NCI-H345 treated with DMSO at 0.1 percent for 48 hours (cell line): Measurements from ENCODE around the gene LMOD1.
"Not testable (repeated sequence)": the region's sequence is repeated elsewhere in the genome, so short reads cannot be mapped to it uniquely, and the experiment has no call there.

ENCODE experiments used
- DNase-seq: peaks from one replicate; lab custom pipeline; 2025; ENCODE audit not compliant: unreplicated experiment; lab: John Stamatoyannopoulos, UW

The LMOD1 gene

DNA sequence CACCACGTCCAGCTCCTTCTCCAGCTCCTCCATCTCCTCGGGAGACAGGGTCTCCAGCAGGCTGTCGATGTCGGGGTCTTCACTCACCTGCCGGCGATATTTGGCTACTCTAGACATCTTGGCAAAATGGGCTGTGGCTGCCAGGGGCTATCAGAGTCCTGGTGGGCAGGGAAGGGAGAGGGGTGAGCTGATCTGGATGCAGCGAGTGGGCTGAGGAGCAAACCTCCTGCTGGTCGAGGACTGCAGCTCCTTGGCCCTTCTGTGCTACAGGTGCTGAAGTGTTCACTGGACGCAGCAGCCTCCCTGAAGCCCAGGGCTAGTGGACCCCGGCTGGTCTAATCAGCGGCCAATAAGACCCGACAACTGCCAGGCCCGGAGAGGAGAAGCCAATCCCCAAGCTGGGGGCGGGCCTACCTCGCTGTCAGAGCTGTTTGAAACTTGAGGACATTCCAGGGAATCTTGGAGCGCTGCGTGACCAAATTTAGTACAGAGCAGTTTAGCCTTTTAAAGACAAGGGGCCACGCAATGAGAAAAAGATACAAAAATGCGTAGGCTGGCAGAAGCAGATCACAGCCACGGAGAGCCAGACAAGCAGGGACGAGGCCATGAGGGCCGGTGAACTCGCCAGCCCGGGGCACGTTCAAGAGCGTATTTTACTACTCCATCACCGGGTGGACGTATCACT, at the start of gene LMOD1:
TSS of gene LMOD1 (minus strand) at position 325 of the 685 bp plus-strand sequence. CDS start at position 117, 208 bp downstream.
- DNase-seq, result no peak

DNA sequence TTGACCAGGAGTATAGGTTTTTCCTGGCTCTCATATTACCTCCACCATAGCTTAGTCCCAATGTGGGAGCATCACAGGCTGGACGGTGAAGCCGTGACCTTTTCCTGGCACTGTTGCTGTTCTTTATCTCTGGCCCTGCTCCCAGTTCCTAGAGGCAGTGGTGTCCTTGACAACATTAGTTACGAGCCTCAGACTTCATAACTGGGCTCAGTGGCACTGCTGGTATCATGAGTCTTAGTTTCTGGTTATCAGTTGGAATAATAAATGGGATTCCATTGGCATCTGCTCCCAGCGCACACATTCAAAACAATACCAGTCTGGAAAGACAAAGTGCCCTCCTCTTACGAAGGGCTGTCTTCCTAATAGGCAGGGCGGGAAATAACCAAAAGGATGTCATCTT, 44.1 kb upstream of the LMOD1 start:
- no peak for DNase-seq

- no peak for DNase-seq
Measured at GRCh38 chr1:201989354-201990128, 43.2 kb upstream of the LMOD1 start.

DNA sequence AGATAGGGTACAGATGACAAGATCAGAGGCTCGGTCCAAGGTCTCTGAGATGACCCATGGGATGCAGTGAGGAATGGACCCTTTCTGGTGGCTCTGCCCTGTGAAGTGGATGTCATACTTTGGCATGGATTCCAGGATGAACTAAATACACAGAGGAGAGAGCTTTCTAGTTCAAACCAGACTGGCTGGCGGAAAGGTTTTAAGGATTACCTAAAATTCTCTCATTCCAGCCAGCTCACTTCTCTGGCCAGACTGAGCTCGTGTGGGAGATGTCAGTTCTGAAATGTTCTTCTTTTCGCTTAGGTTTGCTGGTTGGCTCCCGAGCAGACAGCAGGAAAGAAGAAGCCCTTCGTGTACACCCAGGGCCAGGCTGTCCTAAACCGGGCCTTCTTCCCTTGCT, 42.3 kb upstream of the LMOD1 start:
- no peak for DNase-seq

DNA sequence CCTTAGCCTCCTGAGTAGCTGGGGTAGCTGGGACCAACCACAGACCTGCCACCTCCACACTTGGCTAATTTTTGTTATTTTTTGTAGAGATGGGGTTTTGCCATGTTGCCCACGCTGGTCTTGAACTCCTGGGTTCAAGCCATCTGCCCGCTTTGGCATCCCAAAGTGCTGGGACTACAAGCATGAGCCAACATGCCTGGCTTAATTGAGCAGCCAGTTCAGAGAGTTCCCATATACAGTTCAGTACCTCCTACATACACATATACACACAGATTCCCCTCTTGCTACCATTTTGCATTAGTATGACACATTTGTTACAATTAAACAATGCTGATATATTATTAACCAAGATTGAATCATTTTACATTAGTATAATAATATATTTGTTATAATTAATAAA, 39.0 kb upstream of the LMOD1 start:
- DNase-seq, result no peak

- no peak for DNase-seq
Measured at GRCh38 chr1:201984446-201984845, 38.1 kb upstream of the LMOD1 start.

DNA sequence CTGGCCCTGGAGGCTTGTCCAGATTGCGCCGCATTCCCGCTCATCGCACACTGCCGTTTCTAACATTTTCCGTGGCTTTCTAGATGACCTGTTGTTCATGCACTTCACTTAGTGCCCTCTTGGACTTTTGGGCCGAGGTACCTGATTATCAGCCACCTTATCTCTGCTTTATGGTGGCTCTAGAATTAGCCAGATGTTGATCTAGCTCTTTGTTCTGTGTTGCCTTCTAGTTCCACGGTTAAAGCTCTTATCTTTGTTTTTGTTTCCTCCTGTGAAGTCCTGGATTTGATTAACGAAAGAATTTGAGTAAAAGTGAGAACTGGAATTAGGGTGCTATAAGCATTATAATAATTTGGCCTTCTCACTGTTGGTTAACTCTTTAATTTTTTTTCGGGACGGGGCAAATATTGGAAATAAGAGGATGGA, 37.0 kb upstream of the LMOD1 start:
- no peak for DNase-seq

DNA sequence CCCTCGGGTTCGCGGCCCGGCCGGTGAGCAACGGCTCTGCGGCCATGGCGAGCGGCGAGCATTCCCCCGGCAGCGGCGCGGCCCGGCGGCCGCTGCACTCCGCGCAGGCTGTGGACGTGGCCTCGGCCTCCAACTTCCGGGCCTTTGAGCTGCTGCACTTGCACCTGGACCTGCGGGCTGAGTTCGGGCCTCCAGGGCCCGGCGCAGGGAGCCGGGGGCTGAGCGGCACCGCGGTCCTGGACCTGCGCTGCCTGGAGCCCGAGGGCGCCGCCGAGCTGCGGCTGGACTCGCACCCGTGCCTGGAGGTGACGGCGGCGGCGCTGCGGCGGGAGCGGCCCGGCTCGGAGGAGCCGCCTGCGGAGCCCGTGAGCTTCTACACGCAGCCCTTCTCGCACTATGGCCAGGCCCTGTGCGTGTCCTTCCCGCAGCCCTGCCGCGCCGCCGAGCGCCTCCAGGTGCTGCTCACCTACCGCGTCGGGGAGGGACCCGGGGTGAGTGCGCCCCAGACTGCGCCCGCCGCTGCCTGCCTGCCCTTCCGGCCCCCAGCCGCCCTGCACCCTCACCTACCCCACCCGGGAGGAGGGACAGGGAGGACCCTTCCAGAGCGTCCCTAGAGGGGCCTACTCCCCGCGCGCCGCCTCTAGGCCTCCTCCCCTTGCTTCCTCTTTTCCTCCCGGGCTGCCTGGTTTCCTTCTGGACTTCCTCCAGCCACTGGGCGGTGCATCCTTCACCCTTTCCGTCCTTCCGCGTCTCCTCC, 36.5 kb upstream of the LMOD1 start, which contains the start of gene RNPEP:
TSS of gene RNPEP (plus strand) at position 26 of the 757 bp plus-strand sequence. CDS start at position 45, 19 bp downstream.
- no peak for DNase-seq

DNA sequence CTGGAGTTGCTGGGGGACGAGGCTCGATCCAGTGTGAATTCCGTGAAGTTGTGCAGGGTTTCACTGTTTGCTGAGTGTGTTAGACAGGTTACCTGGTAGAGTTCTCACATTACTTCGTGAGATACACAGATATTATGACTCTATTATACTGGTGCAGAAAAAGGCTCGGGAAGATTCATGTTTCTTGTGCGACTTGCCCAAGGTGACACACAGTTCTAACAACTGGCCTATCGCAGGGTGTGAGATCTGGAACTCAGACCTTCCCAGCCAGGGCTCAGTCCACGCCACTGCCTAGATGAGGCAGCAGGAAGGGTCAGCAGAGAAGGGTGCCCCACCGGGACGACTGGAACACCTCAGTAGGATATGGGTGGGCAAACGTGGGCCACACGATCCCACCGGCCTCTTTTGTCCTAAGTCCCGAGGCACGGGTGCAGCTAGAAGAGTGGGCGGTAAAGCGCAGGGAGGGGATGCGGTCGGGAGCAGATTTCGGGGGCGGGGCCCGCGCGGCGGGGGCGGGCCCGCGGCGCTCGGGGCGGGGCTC, 35.8 kb upstream of the LMOD1 start:
- DNase-seq, result peak; percentile 25

GRCh38 chr1:201970334-201971159, 24.2 kb upstream of the LMOD1 start:
- no peak for DNase-seq

- DNase-seq, result no peak
Measured at GRCh38 chr1:201968202-201968925, 22.0 kb upstream of the LMOD1 start.

DNA sequence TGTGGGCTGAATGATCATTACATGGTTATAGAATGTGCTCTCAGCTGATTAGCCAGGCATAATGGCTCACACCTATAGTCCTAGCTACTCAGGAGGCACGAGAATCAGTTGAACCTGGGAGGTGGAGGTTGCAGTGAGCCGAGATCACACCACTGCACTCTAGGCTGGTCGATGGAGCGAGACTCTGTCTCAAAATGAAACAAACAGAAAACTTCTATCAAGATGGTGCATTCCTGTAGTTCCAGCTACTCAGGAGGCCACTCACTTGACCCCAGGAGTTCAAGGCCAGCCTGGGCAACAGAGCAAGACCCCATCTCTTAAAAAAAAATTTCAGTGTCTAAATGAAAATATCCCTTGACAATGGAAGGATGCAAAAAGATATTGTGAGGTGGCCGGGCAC, 19.8 kb upstream of the LMOD1 start:
- no peak for DNase-seq

- no peak for DNase-seq
Measured at GRCh38 chr1:201964261-201964660, 17.9 kb upstream of the LMOD1 start.

DNA sequence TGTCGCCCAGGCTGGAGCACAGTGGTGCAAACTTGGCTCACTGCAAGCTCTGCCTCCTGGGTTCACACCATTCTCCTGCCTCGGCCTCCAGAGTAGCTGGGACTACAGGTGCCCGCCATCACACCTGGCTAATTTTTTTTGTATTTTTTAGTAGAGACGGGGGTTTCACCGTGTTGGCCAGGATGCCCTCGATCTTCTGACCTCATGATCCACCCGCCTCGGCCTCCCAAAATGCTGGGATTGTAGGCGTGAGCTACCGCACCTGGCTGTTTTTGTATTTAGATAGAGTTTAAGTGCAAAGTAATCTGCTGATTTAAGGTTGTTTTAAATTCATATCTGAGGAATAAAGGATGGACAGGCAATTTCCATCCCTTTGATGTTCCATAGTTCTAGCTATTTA, 16.0 kb upstream of the LMOD1 start:
- not testable (repeated sequence) for DNase-seq

- DNase-seq, result no peak
Measured at GRCh38 chr1:201958348-201958747, 12.0 kb upstream of the LMOD1 start.

GRCh38 chr1:201955729-201956143, 9.4 kb upstream of the LMOD1 start:
- DNase-seq, result peak; percentile 6

- peak; percentile 93 for DNase-seq
Measured at GRCh38 chr1:201955009-201955728, 8.8 kb upstream of the LMOD1 start, which contains the start of gene TIMM17A. Gene TIMM17A, plus strand, starts transcription at chr1:201955503. Its CDS starts 24 bp downstream, at chr1:201955527.

- DNase-seq, result no peak
Measured at GRCh38 chr1:201954263-201955008, 8.1 kb upstream of the LMOD1 start.
